Astrocyte (in vitro differentiated cells and primary cell): ENCODE results near the gene ABCC10.

Experiments used
- EZH2 ChIP-seq: IDR thresholded peaks from 2 replicates; pipeline ENCODE4 v1.6.1; 2012; ENCODE audit warnings: mild to moderate bottlenecking, low read length, inconsistent platforms; ENCODE audit not compliant: insufficient read depth
- TF ChIP-seq, protein P1 (sequence below): IDR thresholded peaks from 2 replicates; pipeline ENCODE4 v1.5.1; 2011; ENCODE audit warnings: low read depth, mild to moderate bottlenecking, inconsistent platforms, low read length, moderate library complexity; ENCODE audit not compliant: insufficient read depth

DNA sequence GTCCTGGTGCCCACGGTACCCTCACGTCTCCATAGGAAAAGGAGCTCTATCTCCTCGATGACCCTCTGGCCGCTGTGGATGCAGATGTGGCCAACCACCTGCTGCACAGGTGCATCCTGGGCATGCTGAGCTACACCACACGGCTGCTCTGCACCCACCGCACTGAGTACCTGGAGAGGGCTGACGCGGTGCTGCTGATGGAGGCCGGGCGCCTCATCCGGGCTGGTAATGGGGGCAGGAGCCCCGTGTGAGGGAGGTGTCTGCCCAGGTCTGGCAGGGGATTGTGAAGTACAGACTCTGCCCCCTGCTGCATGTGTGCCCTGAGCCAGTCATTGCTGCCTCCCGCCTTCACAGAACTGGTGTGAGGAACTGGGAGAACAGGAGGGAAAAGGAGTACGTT lies 15.6 kb downstream of the ABCC10 start:
- TF ChIP-seq, protein P1, sequence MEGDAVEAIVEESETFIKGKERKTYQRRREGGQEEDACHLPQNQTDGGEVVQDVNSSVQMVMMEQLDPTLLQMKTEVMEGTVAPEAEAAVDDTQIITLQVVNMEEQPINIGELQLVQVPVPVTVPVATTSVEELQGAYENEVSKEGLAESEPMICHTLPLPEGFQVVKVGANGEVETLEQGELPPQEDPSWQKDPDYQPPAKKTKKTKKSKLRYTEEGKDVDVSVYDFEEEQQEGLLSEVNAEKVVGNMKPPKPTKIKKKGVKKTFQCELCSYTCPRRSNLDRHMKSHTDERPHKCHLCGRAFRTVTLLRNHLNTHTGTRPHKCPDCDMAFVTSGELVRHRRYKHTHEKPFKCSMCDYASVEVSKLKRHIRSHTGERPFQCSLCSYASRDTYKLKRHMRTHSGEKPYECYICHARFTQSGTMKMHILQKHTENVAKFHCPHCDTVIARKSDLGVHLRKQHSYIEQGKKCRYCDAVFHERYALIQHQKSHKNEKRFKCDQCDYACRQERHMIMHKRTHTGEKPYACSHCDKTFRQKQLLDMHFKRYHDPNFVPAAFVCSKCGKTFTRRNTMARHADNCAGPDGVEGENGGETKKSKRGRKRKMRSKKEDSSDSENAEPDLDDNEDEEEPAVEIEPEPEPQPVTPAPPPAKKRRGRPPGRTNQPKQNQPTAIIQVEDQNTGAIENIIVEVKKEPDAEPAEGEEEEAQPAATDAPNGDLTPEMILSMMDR, result no peak
- TF ChIP-seq EZH2, result no peak
